Suprapubic skin (tissue), 4 donors: ENCODE results near the gene ARSG. TPM values are rescaled to one million over a fixed set of nuclear protein-coding genes. Genes with fewer than 3 reads are reported as not detected.
"Not testable (repeated sequence)": the region's sequence is repeated elsewhere in the genome, so short reads cannot be mapped to it uniquely, and the experiment has no call there.

ENCODE experiments used
- DNase-seq, 2 donors: peaks; one replicate each; pipeline ENCODE4 v3.0.0-alpha.2; 2019; ENCODE audit warnings: low spot score in 2 of 2
- H3K27ac ChIP-seq: fragments of 200-600 bp; sonication (generic); one replicate; pipeline ENCODE4 v1.5.1; 2019
- H3K27me3 ChIP-seq: fragments of 200-600 bp; sonication (generic); one replicate; pipeline ENCODE4 v1.5.1; 2019
- H3K36me3 ChIP-seq: fragments of 200-600 bp; sonication (generic); one replicate; pipeline ENCODE4 v1.5.1; 2019
- H3K4me1 ChIP-seq: fragments of 200-600 bp; sonication (generic); one replicate; pipeline ENCODE4 v1.5.1; 2019
- H3K4me3 ChIP-seq: fragments of 200-600 bp; sonication (generic); one replicate; pipeline ENCODE4 v1.5.1; 2019; ENCODE audit warnings: mild to moderate bottlenecking
- H3K9me3 ChIP-seq: fragments of 200-600 bp; sonication (generic); one replicate; pipeline ENCODE4 v1.5.1; 2019
- CTCF ChIP-seq, 2 donors: fragments of 200-600 bp in 1 of 2; fragments of 450-650 bp in 1 of 2; sonication (generic) in 1 of 2; IDR thresholded peaks; one replicate each; pipeline ENCODE4 v1.5.1; 2016 to 2019; ENCODE audit warnings: antibody characterized with exemption in 2 of 2, mild to moderate bottlenecking in 1 of 2, moderate library complexity in 1 of 2
- EP300 ChIP-seq: sonication (generic); formaldehyde crosslinking; IDR thresholded peaks from one replicate; pipeline ENCODE4 v1.6.1; 2017; ENCODE audit warnings: antibody characterized with exemption
- POLR2A ChIP-seq, 2 donors: fragments of 450-650 bp; IDR thresholded peaks; one replicate each; pipeline ENCODE4 v1.6.1; 2017; ENCODE audit warnings: antibody characterized with exemption in 2 of 2, mild to moderate bottlenecking in 2 of 2, moderate library complexity in 2 of 2
- POLR2AphosphoS5 ChIP-seq, 3 donors: sonication (generic); formaldehyde crosslinking; IDR thresholded peaks; one replicate each; pipeline ENCODE4 v1.6.1; 2017; ENCODE audit warnings: antibody characterized with exemption in 3 of 3
- WGBS: methylation state at CpG from one replicate; pipeline ENCODE4 v1.1.5; 2018; 5-methylcytosine and 5-hydroxymethylcytosine counted together
- total RNA-seq, 4 donors: library from RNA; depleted of rRNA; stranded (reverse); fragments of >200 nt; gene quantifications; one replicate each; pipeline ENCODE4 v1.1.0, GENCODE V29; 2016

Gene ARSG
- total RNA-seq, 4 donors from 2014 or later = 7.7 to 12.7 (median 10.7) TPM

GRCh38 chr17:68328676-68329075, 37.4 kb downstream of the ARSG start:
- Histone ChIP-seq H3K36me3 (no peaks in the 10 kb centered on the region), H3K27me3 (no peaks in the 10 kb centered on the region), H3K27ac (no peak overlapping the region), H3K9me3 (peaks cover 6% of the 10 kb centered on the region), H3K4me3 (no peak overlapping the region), H3K4me1 (peaks cover 11% of the 10 kb centered on the region)
- 49% methylated on average over 4 of the region's 4 CpGs for WGBS
- DNase-seq = no peak
- TF ChIP-seq POLR2A (IDR thresholded peaks at IDR 0.05) = no peak
- no peak for TF ChIP-seq EP300
- no peak for TF ChIP-seq POLR2AphosphoS5 (IDR thresholded peaks at IDR 0.05)
- TF ChIP-seq CTCF (IDR thresholded peaks at IDR 0.05) = no peak

- TF ChIP-seq CTCF (IDR thresholded peaks at IDR 0.05) (no peak), POLR2A (IDR thresholded peaks at IDR 0.05) (no peak), POLR2AphosphoS5 (IDR thresholded peaks at IDR 0.05) (no peak), EP300 (no peak)
- no peak overlapping the region for H3K27ac ChIP-seq
- no peak overlapping the region for H3K4me3 ChIP-seq
- H3K27me3 ChIP-seq = no peaks in the 10 kb centered on the region
- H3K4me1 ChIP-seq = peaks cover 11% of the 10 kb centered on the region
- H3K9me3 ChIP-seq = peaks cover 6% of the 10 kb centered on the region
- 84% methylated on average over 6 of the region's 7 CpGs for WGBS
- DNase-seq = no peak
- no peaks in the 10 kb centered on the region for H3K36me3 ChIP-seq
These were observed 38.0 kb downstream of the ARSG start for GRCh38 chr17:68329331-68329730.

- not testable (repeated sequence) for H3K27ac ChIP-seq, H3K27me3 ChIP-seq, DNase-seq, H3K36me3 ChIP-seq, H3K4me3 ChIP-seq, H3K9me3 ChIP-seq
- peaks cover 11% of the 10 kb centered on the region for H3K4me1 ChIP-seq
- 96% methylated on average over 12 of the region's 12 CpGs for WGBS
These were observed 40.6 kb downstream of the ARSG start for GRCh38 chr17:68331932-68332331.

GRCh38 chr17:68334393-68334792, 43.1 kb downstream of the ARSG start:
- Histone ChIP-seq H3K36me3 (no peaks in the 10 kb centered on the region), H3K9me3 (peaks cover 6% of the 10 kb centered on the region), H3K27me3 (no peaks in the 10 kb centered on the region), H3K4me1 (no peaks in the 10 kb centered on the region), H3K4me3 (no peak overlapping the region), H3K27ac (no peak overlapping the region)
- 97% methylated on average over 9 of the region's 9 CpGs for WGBS
- TF ChIP-seq CTCF (IDR thresholded peaks at IDR 0.05) = no peak
- no peak for TF ChIP-seq POLR2A (IDR thresholded peaks at IDR 0.05)
- TF ChIP-seq POLR2AphosphoS5 (IDR thresholded peaks at IDR 0.05) = no peak
- no peak for TF ChIP-seq EP300
- no peak for DNase-seq

GRCh38 chr17:68341482-68341881, 50.2 kb downstream of the ARSG start:
- TF ChIP-seq POLR2AphosphoS5 (IDR thresholded peaks at IDR 0.05) (no peak), EP300 (no peak), POLR2A (IDR thresholded peaks at IDR 0.05) (no peak), CTCF (IDR thresholded peaks at IDR 0.05) (no peak)
- Histone ChIP-seq H3K9me3 (no peaks in the 10 kb centered on the region), H3K36me3 (no peaks in the 10 kb centered on the region), H3K4me1 (peaks cover 8% of the 10 kb centered on the region), H3K27me3 (no peaks in the 10 kb centered on the region), H3K4me3 (no peak overlapping the region), H3K27ac (no peak overlapping the region)
- WGBS = 91% methylated on average over 5 of the region's 5 CpGs
- no peak for DNase-seq

- Histone ChIP-seq H3K27ac (no peak overlapping the region), H3K36me3 (no peaks in the 10 kb centered on the region), H3K4me3 (no peak overlapping the region), H3K4me1 (peaks cover 8% of the 10 kb centered on the region), H3K9me3 (no peaks in the 10 kb centered on the region), H3K27me3 (no peaks in the 10 kb centered on the region)
- TF ChIP-seq EP300 (no peak), CTCF (IDR thresholded peaks at IDR 0.05) (no peak), POLR2AphosphoS5 (IDR thresholded peaks at IDR 0.05) (no peak), POLR2A (IDR thresholded peaks at IDR 0.05) (no peak)
- no peak for DNase-seq
- WGBS = 93% methylated on average over 3 of the region's 5 CpGs
These were observed 52.7 kb downstream of the ARSG start for GRCh38 chr17:68343976-68344375.
